GM12878 (cell line): ENCODE measurements around the gene BHLHE23. TPM values are rescaled to one million over a fixed set of nuclear protein-coding genes. Genes with fewer than 3 reads are reported as not detected.

ENCODE experiments used
- ATAC-seq: fragments of 200-7000 bp; cut with Tn5 transposase; 3 replicates; pipeline ENCODE4 v1.9.1; 2020; ENCODE audit warnings: mild to moderate bottlenecking, moderate library complexity
- BruUV-seq: library from RNA; stranded (reverse); fragments of 400-500 nt; replicated peaks from 2 replicates; lab custom pipeline; 2021; lab: Mats Ljungman, UMichigan
- CTCF ChIA-PET: fragments of 300-600 bp; sonication (Branson Sonifier 250); formaldehyde crosslinking; extraction: SDS; loops from one replicate; lab custom pipeline; 2021; ENCODE audit warnings: inconsistent platforms; lab: Yijun Ruan, JAX
- POLR2A ChIA-PET: fragments of 350-600 bp; formaldehyde crosslinking; extraction: SDS; loops from one replicate; lab custom pipeline; 2021; ENCODE audit warnings: inconsistent platforms; lab: Charles Lee
- RAD21 ChIA-PET: fragments of 300-600 bp; sonication (Branson Sonifier 250); formaldehyde crosslinking; loops from one replicate; lab custom pipeline; 2023; ENCODE audit warnings: antibody characterized with exemption; ENCODE audit not compliant: unreplicated experiment; lab: Charles Lee
- SMC1A ChIA-PET: fragments of 300-600 bp; sonication (Branson Sonifier 250); formaldehyde crosslinking; loops from one replicate; lab custom pipeline; 2023; ENCODE audit not compliant: unreplicated experiment, uncharacterized antibody; lab: Charles Lee
- DNase-seq: peaks from one replicate; pipeline ENCODE4 v3.0.0-alpha.2; 2011; ENCODE audit warnings: low read depth, low spot score
- FAIRE-seq: peaks from 3 replicates; lab custom pipeline; 2011; peaks lifted over from hg19 to GRCh38; lab: Jason Lieb, UNC
- H2AFZ ChIP-seq: 2 replicates; pipeline ENCODE4 v1.6.0; 2011; ENCODE audit warnings: low read depth, low read length, control low read depth; ENCODE audit not compliant: control insufficient read depth
- H3K27ac ChIP-seq: 2 replicates; pipeline ENCODE4 v1.5.1; 2011; ENCODE audit warnings: control low read depth; ENCODE audit not compliant: control insufficient read depth, insufficient read depth
- H3K27me3 ChIP-seq, 2 experiments: replicated peaks in 1 of 2; 2 replicates each; pipeline versions ENCODE4 v1.6.0 to v1.6.1; 2011; ENCODE audit warnings: low read length in 1 of 2; ENCODE audit not compliant: control insufficient read depth in 2 of 2, insufficient read depth in 2 of 2
- H3K36me3 ChIP-seq, 2 experiments: 2 replicates each; pipeline ENCODE4 v1.5.1; 2011; ENCODE audit warnings: low read length in 1 of 2; ENCODE audit not compliant: control insufficient read depth in 2 of 2, insufficient read depth in 2 of 2
- H3K4me1 ChIP-seq: 2 replicates; pipeline ENCODE4 v1.6.1; 2011; ENCODE audit warnings: mild to moderate bottlenecking, low read length, moderate library complexity, mixed read lengths; ENCODE audit not compliant: control insufficient read depth, insufficient read depth
- H3K4me2 ChIP-seq: 2 replicates; pipeline ENCODE4 v1.6.0; 2011; ENCODE audit warnings: control low read depth; ENCODE audit not compliant: control insufficient read depth, insufficient read depth
- H3K4me3 ChIP-seq: fragments of 200-600 bp; sonication (generic); 2 replicates; pipeline ENCODE4 v1.5.1; 2016
- H3K79me2 ChIP-seq: 2 replicates; pipeline ENCODE4 v1.6.0; 2011; ENCODE audit warnings: low read length; ENCODE audit not compliant: control insufficient read depth, insufficient read depth
- H3K9ac ChIP-seq: 2 replicates; pipeline ENCODE4 v1.8.0; 2011; ENCODE audit warnings: low read length, control low read depth, mixed read lengths; ENCODE audit not compliant: control insufficient read depth, insufficient read depth
- H3K9me3 ChIP-seq: replicated peaks from 3 replicates; pipeline ENCODE4 v1.5.1; 2011; ENCODE audit warnings: mild to moderate bottlenecking, low read length; ENCODE audit not compliant: control insufficient read depth, insufficient read depth
- H4K20me1 ChIP-seq: 2 replicates; pipeline ENCODE4 v1.6.0; 2011; ENCODE audit not compliant: control insufficient read depth, insufficient read depth
- DPF2 ChIP-seq: fragments of 450-650 bp; IDR thresholded peaks from 2 replicates; pipeline ENCODE4 v1.6.1; 2017; ENCODE audit warnings: mild to moderate bottlenecking
- GATAD2B ChIP-seq: fragments of 450-650 bp; conservative IDR thresholded peaks from 2 replicates; pipeline ENCODE4 v1.6.1; 2017; ENCODE audit warnings: low read depth, mild to moderate bottlenecking, moderate library complexity
- HCFC1 ChIP-seq: fragments of 150-350 bp; IDR thresholded peaks from 2 replicates; pipeline ENCODE4 v1.6.1; 2014; ENCODE audit warnings: low read length
- SP1 ChIP-seq: IDR thresholded peaks from one replicate; pipeline ENCODE4 v1.6.1; 2011; ENCODE audit warnings: low read depth, low read length
- STAT1 ChIP-seq: fragments of 450-650 bp; conservative IDR thresholded peaks from 2 replicates; pipeline ENCODE4 v1.6.1; 2014; ENCODE audit warnings: antibody characterized with exemption, mild to moderate bottlenecking
- TCF7 ChIP-seq: IDR thresholded peaks from 2 replicates; pipeline ENCODE4 v1.6.1; 2014; ENCODE audit warnings: antibody characterized with exemption, borderline replicate concordance
- WGBS: methylation state at CpG from one replicate; pipeline ENCODE4 v1.1.6; 2016; ENCODE audit warnings: low lambda C conversion rate; ENCODE audit not compliant: insufficient replicate concordance, insufficient coverage; ENCODE audit errors: missing lambda C conversion rate; 5-methylcytosine and 5-hydroxymethylcytosine counted together
- in situ Hi-C: fragments of 300-500 bp; cut with MboI; formaldehyde crosslinking; loops from 9 replicates; pipeline ENCODE4 v1.14.3; 2018; ENCODE audit warnings: mixed read lengths
- intact Hi-C: fragments of 100-400 bp; cut with micrococcal nuclease; formaldehyde crosslinking; loops from one replicate; pipeline ENCODE4 v1.14.2; 2022; ENCODE audit not compliant: unreplicated experiment
- polyA plus RNA-seq, 11 experiments: library from polyadenylated mRNA; depleted of rRNA in 4 of 11; unstranded in 6 of 11; stranded (reverse) in 5 of 11; fragments of >200 nt; fragmentation: Nextera tagmentation in 4 of 11; fragmentation: Illumina TruSeq in 1 of 11; extraction: Ambion mirVana in 4 of 11; extraction: Trizol in 1 of 11; gene quantifications; 1 replicate in 1 of 11; 2 replicates in 10 of 11; pipeline versions ENCODE4 v1.2.1 to v1.2.3, GENCODE V29; 2011 to 2016; ENCODE audit warnings: inconsistent platforms in 2 of 11, missing spikeins in 2 of 11, low read depth in 1 of 11
- total RNA-seq, 4 experiments: library from RNA; depleted of rRNA in 3 of 4; stranded (reverse); fragments of >200 nt in 3 of 4; fragmentation: Illumina TruSeq in 1 of 4; extraction: Trizol in 1 of 4; gene quantifications; 2 replicates each; pipeline versions ENCODE4 v1.2.1 to v1.2.3, GENCODE V29; 2013 to 2021
- TF ChIP-seq, protein P1 (sequence below): fragments of 450-650 bp; IDR thresholded peaks from 2 replicates; pipeline ENCODE4 v1.6.1; 2016; ENCODE audit warnings: mild to moderate bottlenecking
- TF ChIP-seq, protein P2 (sequence below): fragments of 450-650 bp; conservative IDR thresholded peaks from 2 replicates; pipeline ENCODE4 v1.6.1; 2017; ENCODE audit warnings: mild to moderate bottlenecking, moderate library complexity

Gene BHLHE23
- total and polyA plus RNA-seq, 10 of the 15 experiments (the other 5 are each of a cell fraction or from before 2014, with no cell fraction given), result 0.28 to 0.33 TPM; not detected in 8

DNA sequence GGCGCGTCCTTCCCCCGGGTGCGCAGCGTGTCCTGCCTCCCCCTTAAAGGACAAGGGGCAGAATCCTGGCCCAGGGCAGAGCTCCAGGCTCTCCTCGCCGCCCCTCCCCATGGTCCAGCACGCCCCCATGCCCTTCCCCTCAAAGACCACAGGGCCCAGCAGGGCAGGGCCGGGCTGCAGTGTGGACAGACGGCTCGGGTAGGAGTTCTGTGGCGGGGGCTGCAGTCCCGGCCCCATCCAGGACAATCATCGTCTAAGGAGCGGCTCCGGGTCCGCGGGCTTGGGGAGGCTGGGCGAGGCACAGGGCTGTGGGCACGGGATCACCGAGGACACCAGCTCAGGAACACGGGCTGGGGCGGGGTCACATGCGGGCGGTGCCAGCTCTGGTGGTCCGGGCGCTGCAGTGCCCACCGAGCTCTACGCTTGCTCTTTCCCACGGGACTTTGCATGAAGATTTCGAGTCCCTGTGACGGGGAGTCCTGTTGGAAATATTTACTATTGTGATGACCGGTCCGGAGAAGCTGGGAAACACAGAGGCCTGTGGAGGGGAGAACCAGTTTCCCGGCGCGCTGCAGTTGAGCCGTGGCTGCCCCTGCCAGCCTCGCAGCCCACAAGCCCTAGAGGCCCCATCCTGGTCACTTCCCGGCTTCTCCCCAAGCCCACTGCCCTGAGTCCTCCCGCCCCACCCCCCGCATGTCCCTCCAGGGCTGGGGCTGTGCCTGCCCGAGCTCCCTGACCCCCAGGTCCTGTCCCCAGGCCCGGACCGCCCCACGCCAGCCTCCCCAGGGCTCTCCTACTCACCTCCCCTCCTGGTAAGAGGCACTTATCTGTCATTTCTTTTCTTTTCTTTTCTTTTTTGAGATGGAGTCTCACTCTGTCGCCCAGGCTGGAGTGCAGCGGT lies 33.7 kb downstream of the BHLHE23 start:
- 40% methylated on average over 35 of the region's 48 CpGs for WGBS
- FAIRE-seq, result no peak
- H2AFZ ChIP-seq, result peak overlapping the region; percentile 34
- in situ Hi-C loops, result no loop called here
- DNase-seq, result no peak
- intact Hi-C loops, result loop anchor here (1.0 to 2.0 kb wide), 2 partner anchors 36 to 204 kb away; no protein-coding TSS in a partner anchor
- ChIA-PET POLR2A (interaction anchor here (0.6 to 1.8 kb wide), 5 partner anchors 19 to 71 kb away, joined by 3 to 13 read pairs (median 3); no protein-coding TSS in a partner anchor), RAD21 (interaction anchor here (0.6 to 1.4 kb wide), 18 partner anchors 8 to 250 kb away, joined by 3 to 16 read pairs (median 4); partner anchors contain the start of genes GID8, SLC17A9, TCFL5 and YTHDF1), SMC1A (interaction anchor here (0.6 to 1.7 kb wide), 8 partner anchors 19 to 208 kb away, joined by 4 to 15 read pairs (median 6); no protein-coding TSS in a partner anchor), CTCF (interaction anchor here (0.6 to 1.6 kb wide), 18 partner anchors 8 to 241 kb away, joined by 3 to 9 read pairs (median 3); partner anchors contain the start of gene SLC17A9)
- H3K27ac ChIP-seq, result no peak overlapping the region
- H4K20me1 ChIP-seq, result no peaks in the 10 kb centered on the region
- H3K36me3 ChIP-seq, result no peaks in the 10 kb centered on the region
- no peak for ATAC-seq
- TF ChIP-seq SP1 (no peak), DPF2 (0 out of 2 replicates have a peak, but pooled peaks have one; percentile 4), TCF7 (no peak), GATAD2B (0 out of 2 replicates have a peak, but pooled peaks have one; percentile 6), STAT1 (no peak), HCFC1 (no peak)
- TF ChIP-seq, protein P1, sequence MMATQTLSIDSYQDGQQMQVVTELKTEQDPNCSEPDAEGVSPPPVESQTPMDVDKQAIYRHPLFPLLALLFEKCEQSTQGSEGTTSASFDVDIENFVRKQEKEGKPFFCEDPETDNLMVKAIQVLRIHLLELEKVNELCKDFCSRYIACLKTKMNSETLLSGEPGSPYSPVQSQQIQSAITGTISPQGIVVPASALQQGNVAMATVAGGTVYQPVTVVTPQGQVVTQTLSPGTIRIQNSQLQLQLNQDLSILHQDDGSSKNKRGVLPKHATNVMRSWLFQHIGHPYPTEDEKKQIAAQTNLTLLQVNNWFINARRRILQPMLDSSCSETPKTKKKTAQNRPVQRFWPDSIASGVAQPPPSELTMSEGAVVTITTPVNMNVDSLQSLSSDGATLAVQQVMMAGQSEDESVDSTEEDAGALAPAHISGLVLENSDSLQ, result no peak
- TF ChIP-seq, protein P2, sequence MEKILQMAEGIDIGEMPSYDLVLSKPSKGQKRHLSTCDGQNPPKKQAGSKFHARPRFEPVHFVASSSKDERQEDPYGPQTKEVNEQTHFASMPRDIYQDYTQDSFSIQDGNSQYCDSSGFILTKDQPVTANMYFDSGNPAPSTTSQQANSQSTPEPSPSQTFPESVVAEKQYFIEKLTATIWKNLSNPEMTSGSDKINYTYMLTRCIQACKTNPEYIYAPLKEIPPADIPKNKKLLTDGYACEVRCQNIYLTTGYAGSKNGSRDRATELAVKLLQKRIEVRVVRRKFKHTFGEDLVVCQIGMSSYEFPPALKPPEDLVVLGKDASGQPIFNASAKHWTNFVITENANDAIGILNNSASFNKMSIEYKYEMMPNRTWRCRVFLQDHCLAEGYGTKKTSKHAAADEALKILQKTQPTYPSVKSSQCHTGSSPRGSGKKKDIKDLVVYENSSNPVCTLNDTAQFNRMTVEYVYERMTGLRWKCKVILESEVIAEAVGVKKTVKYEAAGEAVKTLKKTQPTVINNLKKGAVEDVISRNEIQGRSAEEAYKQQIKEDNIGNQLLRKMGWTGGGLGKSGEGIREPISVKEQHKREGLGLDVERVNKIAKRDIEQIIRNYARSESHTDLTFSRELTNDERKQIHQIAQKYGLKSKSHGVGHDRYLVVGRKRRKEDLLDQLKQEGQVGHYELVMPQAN, result no peak
- no TSS peak for BruUV-seq
- peaks cover 21% of the 10 kb centered on the region for H3K4me1 ChIP-seq
- H3K9me3 ChIP-seq, result no peaks in the 10 kb centered on the region
- H3K9ac ChIP-seq, result no peak overlapping the region
- no peak overlapping the region for H3K4me3 ChIP-seq
- H3K27me3 ChIP-seq, result peaks cover 0 to 6% of the 10 kb centered on the region in 2 experiments; a peak in 2 of 4 replicates
- H3K79me2 ChIP-seq, result no peaks in the 10 kb centered on the region
- peak overlapping the region; percentile 59 for H3K4me2 ChIP-seq
